ENCODE results near the gene GRM7.

GRM7 gene

DNA sequence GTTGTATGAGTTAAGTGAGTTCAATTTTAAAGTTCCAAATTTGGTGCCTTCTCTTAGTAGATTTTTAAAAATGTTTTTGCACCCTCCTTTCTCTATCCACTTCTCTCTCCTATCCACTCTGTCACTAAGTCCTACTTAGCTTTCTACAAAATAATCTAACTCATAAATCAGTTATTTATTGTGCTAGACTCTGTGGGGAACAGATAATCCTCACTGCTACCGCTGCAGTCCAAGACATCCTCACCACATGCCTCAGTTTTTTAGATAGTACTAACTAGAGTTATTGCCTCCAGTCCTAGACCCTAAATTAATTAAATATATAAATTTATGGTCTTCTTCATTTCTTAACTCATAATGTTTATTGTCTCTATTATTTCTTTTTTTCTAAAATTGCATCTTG, 576.3 kb downstream of the GRM7 start:
- Mint-ChIP-seq H3K4me3 (no peak overlapping the region), H3K27ac (no peak overlapping the region), H3K4me1 (ENCODE audit: low read depth in 2 of 2) (no peaks in the 10 kb centered on the region), H3K27me3 (no peaks in the 10 kb centered on the region), H3K9me3 (peaks cover 13 to 27% of the 10 kb centered on the region in 2 donors), H3K36me3 (ENCODE audit: insufficient read depth) (no peaks in the 10 kb centered on the region)
- ATAC-seq (replicated peaks) (no peak), DNase-seq (no peak)

DNA sequence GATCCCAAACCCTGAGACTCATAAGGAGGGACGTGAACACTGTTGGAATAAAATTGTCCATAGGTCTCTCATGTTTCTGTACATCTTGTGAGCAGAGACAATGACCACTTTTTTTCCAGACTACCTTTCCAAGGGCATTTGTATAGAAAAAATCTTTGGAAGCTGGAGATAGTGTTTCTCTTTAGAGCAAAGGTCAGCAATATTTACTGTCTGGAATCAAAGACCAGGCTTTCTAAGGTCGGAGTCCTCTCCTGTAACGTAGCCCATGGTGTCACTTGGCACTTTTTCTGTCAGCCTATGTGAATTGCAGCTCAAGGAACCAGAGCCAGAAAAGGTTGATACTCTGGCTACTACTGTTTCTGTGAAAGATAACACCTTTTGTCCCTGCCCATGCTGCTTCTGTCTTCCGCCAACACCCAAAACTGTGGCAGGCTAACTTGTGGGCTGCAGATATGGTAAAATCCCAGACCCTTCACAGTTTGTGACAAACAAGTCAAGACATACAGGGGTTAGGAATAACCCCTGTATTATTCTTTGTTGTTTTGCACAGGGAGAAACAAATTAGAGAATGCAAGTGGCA, 578.3 kb downstream of the GRM7 start:
- H3K27ac Mint-ChIP-seq = no peak overlapping the region
- no peak overlapping the region for H3K4me3 Mint-ChIP-seq
- peaks cover 13 to 14% of the 10 kb centered on the region in 2 donors for H3K9me3 Mint-ChIP-seq
- DNase-seq (no peak), ATAC-seq (replicated peaks) (no peak)
- H3K27me3 Mint-ChIP-seq = no peaks in the 10 kb centered on the region
- no peaks in the 10 kb centered on the region for H3K36me3 Mint-ChIP-seq (ENCODE audit: insufficient read depth)
- H3K4me1 Mint-ChIP-seq (ENCODE audit: low read depth in 2 of 2) = no peaks in the 10 kb centered on the region

GRCh38 chr3:7444886-7445285, 584.0 kb downstream of the GRM7 start:
- Mint-ChIP-seq H3K27ac (no peak overlapping the region), H3K4me1 (ENCODE audit: low read depth in 2 of 2) (no peaks in the 10 kb centered on the region), H3K9me3 (peaks cover 3 to 7% of the 10 kb centered on the region in 2 donors), H3K36me3 (ENCODE audit: insufficient read depth) (no peaks in the 10 kb centered on the region), H3K4me3 (no peak overlapping the region), H3K27me3 (no peaks in the 10 kb centered on the region)
- ATAC-seq (replicated peaks) (no peak), DNase-seq (no peak)

GRCh38 chr3:7445331-7445730, 584.4 kb downstream of the GRM7 start:
- Mint-ChIP-seq H3K4me3 (no peak overlapping the region), H3K36me3 (ENCODE audit: insufficient read depth) (no peaks in the 10 kb centered on the region), H3K4me1 (ENCODE audit: low read depth in 2 of 2) (no peaks in the 10 kb centered on the region), H3K27ac (no peak overlapping the region), H3K9me3 (peaks cover 3 to 7% of the 10 kb centered on the region in 2 donors), H3K27me3 (no peaks in the 10 kb centered on the region)
- DNase-seq = no peak
- ATAC-seq (replicated peaks) = no peak

DNA sequence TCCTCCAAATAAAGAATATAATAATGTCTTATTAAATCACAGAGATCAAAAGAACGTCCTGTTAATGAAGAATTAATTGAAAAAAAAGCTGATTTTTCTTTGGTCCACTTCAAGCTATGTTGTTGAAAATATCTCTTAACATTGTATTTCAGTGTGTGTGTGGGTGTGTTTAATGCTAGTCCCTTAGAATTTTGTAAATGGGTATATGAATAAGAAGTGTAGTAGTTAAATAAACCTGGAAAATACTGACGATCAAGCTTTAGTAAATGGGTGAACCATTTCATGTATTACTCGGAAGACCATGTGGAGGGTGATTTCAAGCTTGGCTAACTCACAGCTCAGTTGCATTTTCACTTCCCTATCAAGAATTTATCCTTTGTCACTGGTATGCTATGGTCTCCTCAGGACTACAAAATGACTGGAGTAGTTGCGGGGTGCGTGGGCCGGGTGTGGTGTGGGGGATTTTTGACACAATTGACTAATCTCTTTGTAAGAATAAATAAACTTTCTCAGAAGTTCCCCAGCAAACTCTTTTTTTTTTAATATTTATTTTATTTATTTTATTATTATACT, 586.4 kb downstream of the GRM7 start:
- Mint-ChIP-seq H3K27me3 (no peaks in the 10 kb centered on the region), H3K4me1 (ENCODE audit: low read depth in 2 of 2) (no peaks in the 10 kb centered on the region), H3K4me3 (no peak overlapping the region), H3K9me3 (peaks cover 8 to 22% of the 10 kb centered on the region in 2 donors), H3K27ac (no peak overlapping the region), H3K36me3 (ENCODE audit: insufficient read depth) (no peaks in the 10 kb centered on the region)
- DNase-seq = no peak
- no peak for ATAC-seq (replicated peaks)

- H3K4me1 Mint-ChIP-seq (ENCODE audit: low read depth in 2 of 2) = no peaks in the 10 kb centered on the region
- peaks cover 6% of the 10 kb centered on the region in 2 donors for H3K9me3 Mint-ChIP-seq
- H3K4me3 Mint-ChIP-seq = no peak overlapping the region
- DNase-seq (no peak), ATAC-seq (replicated peaks) (no peak)
- H3K27ac Mint-ChIP-seq = no peak overlapping the region
- no peaks in the 10 kb centered on the region for H3K27me3 Mint-ChIP-seq
- no peaks in the 10 kb centered on the region for H3K36me3 Mint-ChIP-seq (ENCODE audit: insufficient read depth)
Measured at GRCh38 chr3:7456386-7456785, 595.5 kb downstream of the GRM7 start.

GRCh38 chr3:7461202-7461825, 600.4 kb downstream of the GRM7 start:
- H3K27me3 Mint-ChIP-seq = no peaks in the 10 kb centered on the region
- ATAC-seq (replicated peaks) (no peak), DNase-seq (no peak)
- H3K9me3 Mint-ChIP-seq = peaks cover 14 to 21% of the 10 kb centered on the region in 2 donors
- H3K4me3 Mint-ChIP-seq = no peak overlapping the region
- no peak overlapping the region for H3K27ac Mint-ChIP-seq
- no peaks in the 10 kb centered on the region for H3K36me3 Mint-ChIP-seq (ENCODE audit: insufficient read depth)
- H3K4me1 Mint-ChIP-seq (ENCODE audit: low read depth in 2 of 2) = no peaks in the 10 kb centered on the region

GRCh38 chr3:7469866-7470265, 609.0 kb downstream of the GRM7 start:
- peaks cover 6 to 13% of the 10 kb centered on the region in 2 donors for H3K9me3 Mint-ChIP-seq
- H3K36me3 Mint-ChIP-seq (ENCODE audit: insufficient read depth) = no peaks in the 10 kb centered on the region
- no peaks in the 10 kb centered on the region for H3K4me1 Mint-ChIP-seq (ENCODE audit: low read depth in 2 of 2)
- H3K27ac Mint-ChIP-seq = no peak overlapping the region
- DNase-seq (no peak), ATAC-seq (replicated peaks) (no peak)
- no peaks in the 10 kb centered on the region for H3K27me3 Mint-ChIP-seq
- H3K4me3 Mint-ChIP-seq = no peak overlapping the region

- Mint-ChIP-seq H3K36me3 (ENCODE audit: insufficient read depth) (peaks cover 2% of the 10 kb centered on the region), H3K4me3 (no peak overlapping the region), H3K27me3 (no peaks in the 10 kb centered on the region), H3K27ac (no peak overlapping the region), H3K4me1 (ENCODE audit: low read depth in 2 of 2) (no peaks in the 10 kb centered on the region), H3K9me3 (peaks cover 0 to 5% of the 10 kb centered on the region in 2 donors)
- DNase-seq (no peak), ATAC-seq (replicated peaks) (no peak)
Measured at GRCh38 chr3:7484636-7485035, 623.7 kb downstream of the GRM7 start.

GRCh38 chr3:7487763-7488162, 626.8 kb downstream of the GRM7 start:
- Mint-ChIP-seq H3K27me3 (no peaks in the 10 kb centered on the region), H3K36me3 (ENCODE audit: insufficient read depth) (peaks cover 2% of the 10 kb centered on the region)

GRCh38 chr3:7489417-7489816, 628.5 kb downstream of the GRM7 start:
- Mint-ChIP-seq H3K36me3 (ENCODE audit: insufficient read depth) (no peaks in the 10 kb centered on the region), H3K4me1 (ENCODE audit: low read depth in 2 of 2) (no peaks in the 10 kb centered on the region), H3K4me3 (no peak overlapping the region), H3K27me3 (no peaks in the 10 kb centered on the region), H3K27ac (no peak overlapping the region), H3K9me3 (peaks cover 2 to 3% of the 10 kb centered on the region in 2 donors)
- no peak for DNase-seq
- no peak for ATAC-seq (replicated peaks)

More at GRCh38 chr3:7487763-7488162, 626.8 kb downstream of the GRM7 start:
- H3K27ac Mint-ChIP-seq = no peak overlapping the region
- H3K4me3 Mint-ChIP-seq = no peak overlapping the region
- peaks cover 0 to 5% of the 10 kb centered on the region in 2 donors for H3K9me3 Mint-ChIP-seq
- no peaks in the 10 kb centered on the region for H3K4me1 Mint-ChIP-seq (ENCODE audit: low read depth in 2 of 2)
- ATAC-seq (replicated peaks) (no peak), DNase-seq (no peak)

DNA sequence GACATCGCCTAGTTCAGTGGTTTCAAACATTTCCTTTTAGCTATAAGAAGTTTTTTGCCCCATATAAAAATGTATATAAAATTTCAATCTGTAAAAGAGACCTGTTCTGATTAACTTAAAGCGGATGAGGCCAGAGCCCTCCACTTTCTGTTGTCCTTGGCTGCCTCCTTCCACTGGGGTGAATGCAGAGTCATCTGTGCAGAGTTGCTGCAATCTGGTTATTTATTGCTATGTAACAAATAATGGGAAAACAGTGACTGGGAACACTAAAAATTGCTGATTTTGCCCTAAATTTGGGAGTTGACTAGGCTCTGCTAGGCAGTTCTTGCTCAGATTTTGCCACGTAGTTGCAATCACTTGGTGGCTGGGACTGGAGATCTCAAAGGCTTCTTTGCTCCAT, 637.8 kb downstream of the GRM7 start:
- H3K36me3 Mint-ChIP-seq (ENCODE audit: insufficient read depth) = no peaks in the 10 kb centered on the region
- no peak overlapping the region for H3K27ac Mint-ChIP-seq
- no peaks in the 10 kb centered on the region for H3K27me3 Mint-ChIP-seq
- H3K9me3 Mint-ChIP-seq = peaks cover 4 to 7% of the 10 kb centered on the region in 2 donors
- DNase-seq = no peak
- H3K4me1 Mint-ChIP-seq (ENCODE audit: low read depth in 2 of 2) = no peaks in the 10 kb centered on the region
- H3K4me3 Mint-ChIP-seq = no peak overlapping the region
- ATAC-seq (replicated peaks) = no peak

- H3K27ac Mint-ChIP-seq = no peak overlapping the region
- DNase-seq = no peak
- H3K4me1 Mint-ChIP-seq (ENCODE audit: low read depth in 2 of 2) = no peaks in the 10 kb centered on the region
- peaks cover 6% of the 10 kb centered on the region in 2 donors for H3K9me3 Mint-ChIP-seq
- no peaks in the 10 kb centered on the region for H3K36me3 Mint-ChIP-seq (ENCODE audit: insufficient read depth)
- ATAC-seq (replicated peaks) = no peak
- H3K4me3 Mint-ChIP-seq = no peak overlapping the region
- no peaks in the 10 kb centered on the region for H3K27me3 Mint-ChIP-seq
Measured at GRCh38 chr3:7503431-7503830, 642.5 kb downstream of the GRM7 start.
